SKM-1 treated with dmso at 0.1 percent for 144 hours (cell line): ENCODE measurements around the gene C1orf21.

Source experiments
- DNase-seq: peaks from one replicate; lab custom pipeline; 2025; ENCODE audit not compliant: unreplicated experiment; lab: John Stamatoyannopoulos, UW

C1orf21 gene

DNA sequence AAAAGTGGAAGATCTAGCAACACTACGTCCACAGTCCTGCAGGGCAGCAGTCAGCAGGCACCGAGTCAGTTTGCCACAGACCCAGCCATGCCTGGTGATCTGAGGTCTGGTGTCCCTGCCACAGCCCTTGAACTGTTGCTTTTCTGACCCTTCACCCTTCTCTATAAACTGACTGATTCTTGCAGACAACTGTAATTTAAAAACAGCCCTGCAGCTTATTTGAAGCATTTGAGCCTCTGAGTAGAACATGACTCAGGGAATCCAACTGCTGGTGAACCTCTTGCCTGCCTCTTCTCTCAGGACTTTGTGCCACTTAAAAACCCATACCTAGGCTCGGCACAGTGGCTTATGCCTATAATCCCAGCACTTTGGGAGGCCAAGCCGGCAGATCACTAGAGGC is 260.6 kb downstream of the C1orf21 start:
- no peak for DNase-seq

DNA sequence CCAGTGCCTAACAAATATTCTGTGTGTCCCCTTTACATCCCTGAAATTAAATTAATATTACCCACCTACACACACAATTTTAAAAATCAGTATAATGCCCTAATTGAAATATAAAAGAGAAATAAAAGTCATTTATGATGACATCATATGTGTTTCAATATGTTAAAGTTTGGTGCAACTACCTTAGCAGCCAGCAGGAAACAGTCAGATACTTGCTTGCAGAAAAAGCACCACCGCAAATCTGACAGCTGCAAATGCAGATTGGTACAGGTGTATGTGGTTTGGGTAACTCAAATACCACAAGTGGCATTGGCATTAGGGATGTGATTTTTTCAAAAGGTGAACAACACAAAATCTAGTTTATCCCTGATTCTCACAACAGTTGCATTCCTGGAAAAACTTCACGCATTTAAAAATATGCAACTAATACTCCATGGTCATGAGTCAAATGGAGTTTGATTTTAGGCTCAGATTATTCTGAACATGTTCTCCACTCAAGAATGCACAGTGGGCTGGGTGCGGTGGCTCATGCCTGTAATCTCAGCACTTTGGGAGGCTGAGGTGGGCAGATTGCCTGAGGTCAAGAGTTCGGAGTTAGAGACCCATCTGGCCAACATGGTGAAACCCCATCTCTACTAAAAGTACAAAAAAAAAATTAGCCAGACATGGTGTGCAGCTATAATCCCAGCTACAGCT is 261.5 kb downstream of the C1orf21 start:
- DNase-seq: no peak

GRCh38 chr1:184648856-184649201 is 262.0 kb downstream of the C1orf21 start:
- no peak for DNase-seq

DNA sequence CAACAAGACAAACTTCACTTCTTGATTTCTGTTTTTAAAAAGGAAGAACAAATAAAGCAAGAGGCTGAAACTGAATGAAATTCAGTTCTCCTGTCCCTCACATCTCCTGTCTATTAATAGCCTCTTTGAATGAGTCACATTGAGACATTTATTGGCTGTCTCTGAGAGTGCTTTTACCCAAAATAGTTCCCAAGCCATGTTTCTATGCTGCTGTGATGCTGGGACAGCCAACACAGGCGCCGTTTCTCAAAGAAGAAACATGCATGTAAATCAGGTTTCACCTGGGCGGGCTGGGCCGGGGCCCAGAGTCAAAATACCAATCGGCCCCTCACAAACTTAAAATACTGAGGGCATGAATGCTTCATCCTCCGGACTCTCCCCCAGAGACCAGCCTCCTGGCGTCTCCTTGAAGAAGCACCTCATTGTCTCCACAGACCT is 262.6 kb downstream of the C1orf21 start:
- DNase-seq: no peak

DNA sequence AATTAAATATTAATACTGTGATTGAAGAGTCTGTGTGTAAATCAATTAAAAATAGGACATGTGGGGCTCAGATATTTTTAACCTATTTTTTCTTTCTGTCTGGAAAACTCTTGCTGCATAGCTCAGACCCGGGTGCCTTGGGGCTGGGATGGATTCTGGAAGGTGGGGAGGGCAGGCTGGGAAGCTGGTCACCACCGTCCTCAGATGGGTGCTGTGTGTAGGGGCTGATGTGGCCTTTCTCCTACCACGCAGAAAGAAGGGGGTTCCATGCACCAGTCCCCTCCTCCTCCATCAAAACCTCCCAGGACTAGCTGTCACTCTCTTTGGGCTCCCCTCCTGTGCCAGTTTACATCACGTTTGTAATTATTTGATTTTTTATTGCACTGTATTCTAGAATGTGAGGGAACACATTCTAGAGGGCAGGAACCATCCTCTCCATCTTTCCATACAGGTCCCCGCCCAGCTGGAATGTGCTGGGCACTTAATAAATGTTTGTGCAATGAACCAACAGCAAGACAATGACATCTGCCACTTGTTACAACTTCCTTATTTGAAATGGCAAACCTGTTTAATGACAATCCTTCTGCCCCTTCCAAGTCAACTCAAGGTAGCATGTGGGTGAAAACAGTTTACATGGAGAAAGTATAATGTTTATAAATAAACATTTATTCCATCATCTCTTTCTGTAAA is 263.5 kb downstream of the C1orf21 start:
- no peak for DNase-seq

GRCh38 chr1:184655185-184655584 is 268.4 kb downstream of the C1orf21 start:
- no peak for DNase-seq

GRCh38 chr1:184656221-184656620 is 269.4 kb downstream of the C1orf21 start:
- DNase-seq: no peak

GRCh38 chr1:184658055-184658454 is 271.2 kb downstream of the C1orf21 start:
- DNase-seq: no peak

DNA sequence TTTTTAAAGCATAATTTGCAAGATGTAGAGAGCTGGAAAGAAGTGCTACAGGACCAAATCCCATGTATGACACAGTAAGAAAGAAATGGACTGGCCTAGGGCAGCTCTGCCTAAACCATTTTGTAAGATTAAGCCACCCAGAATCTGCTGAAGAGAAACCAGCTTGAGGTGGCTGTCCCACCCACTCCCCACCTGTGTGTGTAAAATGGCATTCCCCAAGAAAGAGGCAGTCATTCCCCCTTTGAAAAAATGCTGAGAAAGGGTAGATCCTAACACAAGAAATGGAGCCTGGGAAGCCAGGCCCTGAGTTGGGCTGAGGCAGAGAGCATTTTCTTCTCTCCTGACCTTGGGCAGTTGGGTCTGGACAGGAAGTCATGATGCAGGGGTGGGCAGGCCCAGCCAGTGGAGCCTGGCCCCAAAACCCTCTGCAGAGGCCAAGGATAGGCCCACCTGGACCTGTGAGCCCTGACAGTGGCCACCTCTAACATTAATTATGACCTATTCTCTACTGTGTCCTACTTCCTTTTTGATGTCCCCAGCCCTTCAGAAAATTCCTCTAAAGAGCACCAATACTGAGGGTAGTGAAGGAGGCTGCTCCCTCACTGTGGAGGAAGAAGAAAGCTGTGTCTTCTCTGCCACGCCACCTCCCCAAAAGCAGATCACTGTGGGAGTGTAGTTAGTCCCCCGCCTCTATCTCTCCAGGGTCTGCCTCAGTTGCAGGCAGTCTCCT is 273.8 kb downstream of the C1orf21 start:
- DNase-seq: no peak

- no peak for DNase-seq
Measured at GRCh38 chr1:184661801-184662200, 275.0 kb downstream of the C1orf21 start.

DNA sequence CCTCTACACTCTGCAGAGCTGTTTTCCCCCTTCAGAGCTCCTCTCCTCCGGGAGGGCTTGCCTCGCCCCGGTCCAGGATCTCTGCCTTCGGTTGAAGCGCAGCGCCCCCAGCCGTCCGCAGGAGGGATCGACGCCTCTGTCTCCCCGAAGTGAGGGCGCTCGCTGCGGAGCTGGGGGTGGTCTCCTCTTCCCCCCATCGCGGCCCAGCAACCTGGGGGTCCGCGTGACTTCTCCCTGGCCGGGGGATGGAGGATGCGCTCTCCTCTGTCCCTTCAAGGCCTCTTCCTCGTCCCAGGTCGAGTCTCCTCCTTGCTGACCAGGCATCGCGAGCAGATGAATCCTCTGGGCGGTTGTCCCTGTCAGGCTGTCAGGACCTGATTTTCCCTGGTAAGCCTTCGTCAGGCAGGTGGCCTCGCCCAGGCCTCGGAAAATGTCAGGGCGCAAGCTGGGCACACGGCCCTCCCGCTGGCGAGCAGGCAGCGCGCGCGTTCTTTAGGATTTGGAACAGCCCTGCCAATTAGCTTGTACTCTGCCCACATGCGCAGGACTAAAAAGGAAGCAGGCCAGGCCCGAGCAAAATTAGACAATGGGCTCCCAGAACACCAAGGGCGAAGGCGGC is 277.3 kb downstream of the C1orf21 start:
- DNase-seq: peak; percentile 37

DNA sequence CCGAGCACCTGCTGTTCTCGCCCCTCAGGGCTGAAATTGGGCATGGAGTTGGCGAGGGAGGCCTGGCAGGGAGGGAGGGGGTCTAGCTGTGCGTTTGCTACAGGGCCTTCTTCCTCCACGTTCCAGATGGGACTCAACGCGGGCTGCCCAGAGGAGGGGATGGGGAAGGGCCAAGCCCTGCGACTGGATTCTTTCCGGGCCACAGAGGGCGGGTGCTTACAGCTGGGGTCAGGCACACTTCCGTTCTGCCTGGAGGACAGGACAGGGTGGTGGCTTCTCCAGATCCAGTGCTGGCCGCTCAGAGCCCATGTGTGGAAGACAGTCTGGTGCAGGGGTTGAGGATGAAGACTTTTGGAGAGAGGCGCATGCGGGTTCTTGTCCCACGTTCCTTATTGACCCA is 277.8 kb downstream of the C1orf21 start:
- no peak for DNase-seq

GRCh38 chr1:184665360-184665759 is 278.5 kb downstream of the C1orf21 start:
- no peak for DNase-seq

- DNase-seq: no peak
Measured at GRCh38 chr1:184669391-184669790, 282.6 kb downstream of the C1orf21 start.

DNA sequence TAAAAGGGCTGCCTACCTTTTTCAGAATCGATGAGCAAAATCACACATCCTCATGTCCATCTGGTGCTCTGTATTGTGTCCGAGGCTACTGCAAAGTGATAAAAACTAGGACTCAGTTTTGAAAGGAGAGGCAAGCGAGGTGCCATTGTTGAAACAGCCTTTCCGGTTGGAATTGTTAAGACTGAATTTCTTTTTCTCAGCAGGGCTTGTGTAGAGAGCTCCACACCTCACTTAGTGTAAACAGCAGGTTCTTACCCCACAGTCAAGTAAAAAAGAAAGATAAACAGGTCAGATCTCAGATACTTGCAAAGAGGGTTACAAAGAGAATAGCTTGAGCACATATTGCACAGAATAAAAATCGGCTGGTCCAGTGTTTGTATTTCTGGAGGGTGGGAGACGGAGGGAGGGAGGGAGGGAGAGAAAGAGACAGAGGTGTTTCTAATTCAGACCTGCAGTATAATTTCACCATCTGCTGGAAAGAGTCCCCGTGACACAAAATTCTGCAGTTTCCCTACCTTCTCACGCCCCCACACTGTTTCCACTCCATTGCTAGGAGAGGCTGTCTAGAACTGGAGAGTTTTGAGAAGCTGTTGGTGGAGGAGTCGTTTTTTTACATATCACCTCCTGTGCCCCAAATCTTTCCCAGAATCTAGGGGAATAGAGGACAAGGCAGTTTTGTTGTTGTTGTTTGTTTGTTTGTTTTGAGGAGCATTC is 285.3 kb downstream of the C1orf21 start:
- no peak for DNase-seq

DNA sequence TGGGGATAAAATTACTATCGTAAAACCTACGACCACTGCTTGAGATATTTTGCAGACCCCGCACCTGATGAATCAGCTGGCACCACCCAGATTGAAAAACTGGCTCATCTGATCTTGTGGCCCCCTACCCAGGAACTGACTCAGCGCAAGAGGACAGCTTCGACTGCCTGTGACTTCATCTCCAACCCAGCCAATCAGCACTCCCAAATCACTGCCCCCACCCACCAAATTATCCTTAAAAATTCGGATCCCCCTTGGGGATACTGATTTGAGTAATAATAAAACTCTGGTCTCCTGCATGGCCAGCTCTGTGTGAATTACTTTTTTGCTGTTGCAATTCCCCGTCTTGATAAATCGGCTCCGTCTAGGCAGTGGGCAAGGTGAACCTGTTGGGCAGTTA is 286.5 kb downstream of the C1orf21 start:
- DNase-seq: no peak

DNA sequence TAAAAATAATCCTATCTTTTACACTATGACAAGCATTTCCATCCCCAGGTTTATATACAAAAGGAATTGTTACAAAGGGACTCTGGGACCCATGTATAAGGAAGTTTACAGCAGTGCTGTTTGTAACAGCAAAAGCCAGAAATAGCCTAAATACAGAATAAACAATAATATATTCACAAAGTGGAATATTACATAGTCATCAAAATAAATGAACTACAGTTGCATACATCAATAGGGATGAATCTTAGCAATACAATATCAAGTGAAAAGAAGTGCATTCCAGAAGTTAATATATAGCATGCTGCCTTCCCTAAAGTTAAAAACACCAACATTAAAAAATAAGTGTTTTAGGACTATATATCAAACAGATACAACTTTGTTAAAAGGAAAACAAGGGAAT is 290.5 kb downstream of the C1orf21 start:
- no peak for DNase-seq
